A673 (cell line): ENCODE results near the gene PIGX.

Experiments used
- CTCF ChIP-seq: fragments of 300-800, 200-600 bp; sonication (generic); conservative IDR thresholded peaks from 2 replicates; pipeline ENCODE4 v1.5.1; 2017; ENCODE audit warnings: low read depth, mild to moderate bottlenecking, antibody characterized with exemption, low read length, moderate library complexity, mixed read lengths
- EZH2 ChIP-seq: fragments of 200-600 bp; sonication (generic); IDR thresholded peaks from 2 replicates; pipeline ENCODE4 v1.6.1; 2017; ENCODE audit warnings: borderline replicate concordance, low read depth, mild to moderate bottlenecking, mixed read lengths, antibody characterized with exemption, low read length; ENCODE audit not compliant: poor library complexity, severe bottlenecking

- TF ChIP-seq CTCF (no peak), EZH2 (no peak)
These were observed 23.8 kb upstream of the PIGX start for GRCh38 chr3:196688349-196688748.
